HEK293 (cell line): ENCODE measurements around the gene FNIP1.

Experiments
- CTCF ChIA-PET: fragments of 350-600 bp; formaldehyde crosslinking; extraction: SDS; loops from one replicate; lab custom pipeline; 2021; ENCODE audit warnings: antibody characterized with exemption; lab: Yijun Ruan, JAX
- POLR2A ChIA-PET: fragments of 300-600 bp; formaldehyde crosslinking; extraction: SDS; loops from one replicate; lab custom pipeline; 2020; ENCODE audit warnings: antibody characterized with exemption, inconsistent platforms; lab: Yijun Ruan, JAX
- H3K27ac ChIP-seq: fragments of 200-500 bp; sonication (Bioruptor generic); 2 replicates; pipeline ENCODE4 v1.5.1; 2014; ENCODE audit warnings: low read depth, low read length, control low read depth, inconsistent platforms; ENCODE audit errors: extremely low read depth
- H3K36me3 ChIP-seq, 2 experiments: fragments of 200-500 bp in 1 of 2; sonication (Bioruptor generic) in 1 of 2; 1 replicate in 1 of 2; 2 replicates in 1 of 2; pipeline ENCODE4 v1.5.1; 2014 to 2017; ENCODE audit warnings: inconsistent platforms in 2 of 2, low read length in 2 of 2; ENCODE audit not compliant: control insufficient read depth in 2 of 2, insufficient read depth in 1 of 2
- H3K4me1 ChIP-seq: fragments of 200-500 bp; sonication (Bioruptor generic); 2 replicates; pipeline ENCODE4 v1.5.1; 2014; ENCODE audit warnings: mild to moderate bottlenecking, low read length, inconsistent platforms; ENCODE audit not compliant: control insufficient read depth, insufficient read depth
- H3K4me3 ChIP-seq: 2 replicates; pipeline ENCODE4 v1.5.1; 2011; ENCODE audit warnings: low read depth, mild to moderate bottlenecking, control low read depth, low read length, moderate library complexity
- H3K9me3 ChIP-seq: fragments of 200-500 bp; sonication (Bioruptor generic); 2 replicates; pipeline ENCODE4 v1.5.1; 2014; ENCODE audit warnings: low read depth, low read length, inconsistent platforms; ENCODE audit not compliant: control insufficient read depth, insufficient read depth
- CTCF ChIP-seq: fragments of 450-650 bp; formaldehyde crosslinking; IDR thresholded peaks from 2 replicates; pipeline ENCODE4 v1.5.1; 2016; ENCODE audit warnings: missing biosample characterization, missing genetic modification characterization
- GLIS2 ChIP-seq: fragments of 450-650 bp; formaldehyde crosslinking; IDR thresholded peaks from 2 replicates; pipeline ENCODE4 v1.5.1; 2016; ENCODE audit warnings: missing biosample characterization, missing genetic modification characterization
- HIC1 ChIP-seq: fragments of 450-650 bp; formaldehyde crosslinking; IDR thresholded peaks from 2 replicates; pipeline ENCODE4 v1.5.1; 2016; ENCODE audit warnings: missing biosample characterization, missing genetic modification characterization
- SP2 ChIP-seq: fragments of 450-650 bp; formaldehyde crosslinking; IDR thresholded peaks from 2 replicates; pipeline ENCODE4 v1.5.1; 2016; ENCODE audit warnings: missing biosample characterization, missing genetic modification characterization
- WT1 ChIP-seq: fragments of 450-650 bp; formaldehyde crosslinking; IDR thresholded peaks from 2 replicates; pipeline ENCODE4 v1.5.1; 2016; ENCODE audit warnings: missing biosample characterization, missing genetic modification characterization
- ZBTB1 ChIP-seq: fragments of 450-650 bp; formaldehyde crosslinking; IDR thresholded peaks from 2 replicates; pipeline ENCODE4 v1.5.1; 2016; ENCODE audit warnings: missing biosample characterization, missing genetic modification characterization
- ZIC2 ChIP-seq: fragments of 450-650 bp; formaldehyde crosslinking; IDR thresholded peaks from 2 replicates; pipeline ENCODE4 v1.5.1; 2016; ENCODE audit warnings: missing biosample characterization, missing genetic modification characterization
- ZNF16 ChIP-seq: fragments of 450-650 bp; formaldehyde crosslinking; IDR thresholded peaks from 2 replicates; pipeline ENCODE4 v1.5.1; 2016; ENCODE audit warnings: low read depth, missing biosample characterization, missing genetic modification characterization
- ZNF211 ChIP-seq: fragments of 450-650 bp; formaldehyde crosslinking; IDR thresholded peaks from 2 replicates; pipeline ENCODE4 v1.5.1; 2016; ENCODE audit warnings: low read depth, missing biosample characterization, missing genetic modification characterization
- ZNF248 ChIP-seq: fragments of 450-650 bp; formaldehyde crosslinking; IDR thresholded peaks from 2 replicates; pipeline ENCODE4 v1.5.1; 2017; ENCODE audit warnings: missing biosample characterization, missing genetic modification characterization
- ZNF501 ChIP-seq: fragments of 450-650 bp; formaldehyde crosslinking; IDR thresholded peaks from 2 replicates; pipeline ENCODE4 v1.5.1; 2016; ENCODE audit warnings: missing biosample characterization, missing genetic modification characterization
- ZNF529 ChIP-seq: fragments of 450-650 bp; formaldehyde crosslinking; IDR thresholded peaks from 2 replicates; pipeline ENCODE4 v1.5.1; 2017; ENCODE audit warnings: missing genetic modification characterization, missing biosample characterization; ENCODE audit not compliant: insufficient replicate concordance
- ZNF548 ChIP-seq: fragments of 450-650 bp; formaldehyde crosslinking; IDR thresholded peaks from 2 replicates; pipeline ENCODE4 v1.5.1; 2016; ENCODE audit warnings: missing biosample characterization, missing genetic modification characterization
- ZNF704 ChIP-seq: fragments of 450-650 bp; formaldehyde crosslinking; IDR thresholded peaks from 2 replicates; pipeline ENCODE4 v1.5.1; 2016; ENCODE audit warnings: missing biosample characterization, missing genetic modification characterization
- ZNF747 ChIP-seq: fragments of 450-650 bp; formaldehyde crosslinking; IDR thresholded peaks from 2 replicates; pipeline ENCODE4 v1.5.1; 2016; ENCODE audit warnings: missing biosample characterization, missing genetic modification characterization
- ZNF768 ChIP-seq: fragments of 450-650 bp; formaldehyde crosslinking; IDR thresholded peaks from 2 replicates; pipeline ENCODE4 v1.5.1; 2018; ENCODE audit warnings: missing biosample characterization, mild to moderate bottlenecking, missing genetic modification characterization
- ZSCAN18 ChIP-seq: fragments of 450-650 bp; formaldehyde crosslinking; IDR thresholded peaks from 2 replicates; pipeline ENCODE4 v1.5.1; 2016; ENCODE audit warnings: missing biosample characterization, missing genetic modification characterization
- TF ChIP-seq, protein P1 (sequence below): fragments of 450-650 bp; formaldehyde crosslinking; IDR thresholded peaks from 2 replicates; pipeline ENCODE4 v1.5.1; 2016; ENCODE audit warnings: missing biosample characterization, missing genetic modification characterization, low read depth
- TF ChIP-seq, protein P2 (sequence below): fragments of 450-650 bp; formaldehyde crosslinking; IDR thresholded peaks from 2 replicates; pipeline ENCODE4 v1.5.1; 2017; ENCODE audit warnings: missing biosample characterization, missing genetic modification characterization

FNIP1 gene

GRCh38 chr5:131682826-131683225 lies 114.0 kb downstream of the FNIP1 start:
- ChIA-PET POLR2A (no interaction called here), CTCF (no interaction called here)
- no peaks in the 10 kb centered on the region for H3K9me3 ChIP-seq
- no peak overlapping the region for H3K4me3 ChIP-seq
- H3K4me1 ChIP-seq = no peaks in the 10 kb centered on the region
- no peak overlapping the region for H3K27ac ChIP-seq
- TF ChIP-seq ZNF747 (tag by site-specific recombination) = no peak
- TF ChIP-seq, protein P1, sequence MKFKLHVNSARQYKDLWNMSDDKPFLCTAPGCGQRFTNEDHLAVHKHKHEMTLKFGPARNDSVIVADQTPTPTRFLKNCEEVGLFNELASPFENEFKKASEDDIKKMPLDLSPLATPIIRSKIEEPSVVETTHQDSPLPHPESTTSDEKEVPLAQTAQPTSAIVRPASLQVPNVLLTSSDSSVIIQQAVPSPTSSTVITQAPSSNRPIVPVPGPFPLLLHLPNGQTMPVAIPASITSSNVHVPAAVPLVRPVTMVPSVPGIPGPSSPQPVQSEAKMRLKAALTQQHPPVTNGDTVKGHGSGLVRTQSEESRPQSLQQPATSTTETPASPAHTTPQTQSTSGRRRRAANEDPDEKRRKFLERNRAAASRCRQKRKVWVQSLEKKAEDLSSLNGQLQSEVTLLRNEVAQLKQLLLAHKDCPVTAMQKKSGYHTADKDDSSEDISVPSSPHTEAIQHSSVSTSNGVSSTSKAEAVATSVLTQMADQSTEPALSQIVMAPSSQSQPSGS (tag by site-specific recombination) = 0 out of 2 replicates have a peak, but pooled peaks have one; percentile 26
- peaks cover 13 to 26% of the 10 kb centered on the region in 2 experiments for H3K36me3 ChIP-seq

DNA sequence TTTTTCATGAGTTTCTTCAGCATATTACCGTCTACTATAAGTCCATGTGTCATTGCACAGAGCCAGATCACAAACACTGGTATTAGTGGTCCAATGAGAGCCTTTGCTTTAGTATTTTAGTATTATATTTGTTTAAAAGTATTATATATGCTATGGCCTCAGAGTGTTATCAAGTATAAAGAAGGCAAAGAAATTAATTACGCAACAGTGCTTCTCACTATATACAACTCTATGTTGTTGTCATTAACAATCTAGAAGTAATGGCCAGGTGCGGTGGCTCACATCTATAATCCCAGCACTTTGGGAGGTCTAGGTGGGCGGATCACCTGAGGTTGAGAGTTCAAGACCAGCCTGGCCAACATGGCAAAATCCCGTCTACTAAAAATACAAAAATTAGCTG lies 114.6 kb downstream of the FNIP1 start:
- no peak overlapping the region for H3K27ac ChIP-seq
- H3K4me3 ChIP-seq = no peak overlapping the region
- ChIA-PET POLR2A (no interaction called here), CTCF (no interaction called here)
- TF ChIP-seq ZSCAN18 (tag by site-specific recombination) (no peak), ZNF548 (tag by site-specific recombination) (no peak), ZNF248 (tag by site-specific recombination) (no peak), ZNF768 (tag by site-specific recombination) (no peak), ZNF501 (tag by site-specific recombination) (no peak), WT1 (tag by site-specific recombination) (no peak), ZNF704 (tag by site-specific recombination) (no peak), SP2 (tag by site-specific recombination) (no peak), GLIS2 (tag by site-specific recombination) (no peak), ZBTB1 (tag by site-specific recombination) (no peak), HIC1 (tag by site-specific recombination) (no peak), ZIC2 (tag by site-specific recombination) (no peak), ZNF211 (no peak), CTCF (tag by site-specific recombination) (no peak), ZNF747 (tag by site-specific recombination) (no peak), ZNF529 (tag by site-specific recombination) (no peak), ZNF16 (tag by site-specific recombination) (no peak)
- TF ChIP-seq, protein P2, sequence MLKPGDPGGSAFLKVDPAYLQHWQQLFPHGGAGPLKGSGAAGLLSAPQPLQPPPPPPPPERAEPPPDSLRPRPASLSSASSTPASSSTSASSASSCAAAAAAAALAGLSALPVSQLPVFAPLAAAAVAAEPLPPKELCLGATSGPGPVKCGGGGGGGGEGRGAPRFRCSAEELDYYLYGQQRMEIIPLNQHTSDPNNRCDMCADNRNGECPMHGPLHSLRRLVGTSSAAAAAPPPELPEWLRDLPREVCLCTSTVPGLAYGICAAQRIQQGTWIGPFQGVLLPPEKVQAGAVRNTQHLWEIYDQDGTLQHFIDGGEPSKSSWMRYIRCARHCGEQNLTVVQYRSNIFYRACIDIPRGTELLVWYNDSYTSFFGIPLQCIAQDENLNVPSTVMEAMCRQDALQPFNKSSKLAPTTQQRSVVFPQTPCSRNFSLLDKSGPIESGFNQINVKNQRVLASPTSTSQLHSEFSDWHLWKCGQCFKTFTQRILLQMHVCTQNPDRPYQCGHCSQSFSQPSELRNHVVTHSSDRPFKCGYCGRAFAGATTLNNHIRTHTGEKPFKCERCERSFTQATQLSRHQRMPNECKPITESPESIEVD (tag by site-specific recombination) = no peak
- H3K36me3 ChIP-seq = peaks cover 13 to 28% of the 10 kb centered on the region in 2 experiments
- H3K4me1 ChIP-seq = no peaks in the 10 kb centered on the region
- H3K9me3 ChIP-seq = no peaks in the 10 kb centered on the region
